ENCODE measurements around the gene HAGH.
A peak's percentile ranks its signal among the peaks of the same experiment; 100 is the strongest.

HAGH gene

GRCh38 chr16:1812732-1813163 is 13.9 kb downstream of the HAGH start:
- Histone ChIP-seq H3K27ac (ENCODE audit: low read length) (no peak overlapping the region), H3K79me2 (ENCODE audit: insufficient read depth, low read length) (no peaks in the 10 kb centered on the region), H3K4me3 (ENCODE audit: low read depth in 1 of 2, low read length in 2 of 2) (no peak overlapping the region), H2AFZ (ENCODE audit: low read depth, low read length) (no peak overlapping the region), H3K4me1 (ENCODE audit: insufficient read depth, low read length) (no peaks in the 10 kb centered on the region), H3K9me3 (ENCODE audit: insufficient read depth, low read length, severe bottlenecking) (no peaks in the 10 kb centered on the region), H4K20me1 (ENCODE audit: insufficient read depth, low read length) (no peaks in the 10 kb centered on the region), H3K27me3 (ENCODE audit: insufficient read depth, low read length, poor library complexity) (no peaks in the 10 kb centered on the region), H3K4me2 (ENCODE audit: insufficient read depth, low read length) (no peak overlapping the region), H3K36me3 (ENCODE audit: insufficient read depth, low read length) (peaks cover 62% of the 10 kb centered on the region), H3K9ac (ENCODE audit: low read depth, low read length) (no peak overlapping the region)
- ATAC-seq (ENCODE audit: insufficient read depth, low read depth), result 0 out of 3 replicates have a peak, but pooled peaks have one; percentile 42
- peak; percentile 28 for DNase-seq
- TF ChIP-seq CTCF (IDR thresholded peaks at IDR 0.05; ENCODE audit: borderline replicate concordance, extremely low read depth, low read length, poor library complexity, severe bottlenecking), result peak; percentile 36
- TF ChIP-seq EZH2 (IDR thresholded peaks at IDR 0.05; ENCODE audit: borderline replicate concordance, low read depth, low read length, severe bottlenecking), result no peak

- Histone ChIP-seq H3K27me3 (ENCODE audit: insufficient read depth, low read length, poor library complexity) (no peaks in the 10 kb centered on the region), H3K9ac (ENCODE audit: low read depth, low read length) (no peak overlapping the region), H3K36me3 (ENCODE audit: insufficient read depth, low read length) (peaks cover 55% of the 10 kb centered on the region), H3K4me3 (ENCODE audit: low read depth in 1 of 2, low read length in 2 of 2) (no peak overlapping the region), H3K27ac (ENCODE audit: low read length) (no peak overlapping the region), H3K4me1 (ENCODE audit: insufficient read depth, low read length) (no peaks in the 10 kb centered on the region), H4K20me1 (ENCODE audit: insufficient read depth, low read length) (no peaks in the 10 kb centered on the region), H3K79me2 (ENCODE audit: insufficient read depth, low read length) (no peaks in the 10 kb centered on the region), H3K4me2 (ENCODE audit: insufficient read depth, low read length) (no peak overlapping the region), H3K9me3 (ENCODE audit: insufficient read depth, low read length, severe bottlenecking) (no peaks in the 10 kb centered on the region), H2AFZ (ENCODE audit: low read depth, low read length) (no peak overlapping the region)
- no peak for TF ChIP-seq EZH2 (IDR thresholded peaks at IDR 0.05; ENCODE audit: borderline replicate concordance, low read depth, low read length, severe bottlenecking)
- TF ChIP-seq CTCF (IDR thresholded peaks at IDR 0.05; ENCODE audit: borderline replicate concordance, extremely low read depth, low read length, poor library complexity, severe bottlenecking), result no peak
- DNase-seq (no peak), ATAC-seq (ENCODE audit: insufficient read depth, low read depth) (no peak)
Observed at GRCh38 chr16:1810536-1810935, 16.1 kb downstream of the HAGH start.

- Histone ChIP-seq H3K27ac (ENCODE audit: low read length) (no peak overlapping the region), H3K36me3 (ENCODE audit: insufficient read depth, low read length) (peaks cover 51% of the 10 kb centered on the region), H4K20me1 (ENCODE audit: insufficient read depth, low read length) (no peaks in the 10 kb centered on the region), H3K9ac (ENCODE audit: low read depth, low read length) (no peak overlapping the region), H3K4me1 (ENCODE audit: insufficient read depth, low read length) (no peaks in the 10 kb centered on the region), H3K27me3 (ENCODE audit: insufficient read depth, low read length, poor library complexity) (no peaks in the 10 kb centered on the region), H3K4me2 (ENCODE audit: insufficient read depth, low read length) (no peak overlapping the region), H3K9me3 (ENCODE audit: insufficient read depth, low read length, severe bottlenecking) (no peaks in the 10 kb centered on the region), H3K4me3 (ENCODE audit: low read depth in 1 of 2, low read length in 2 of 2) (no peak overlapping the region), H2AFZ (ENCODE audit: low read depth, low read length) (no peak overlapping the region), H3K79me2 (ENCODE audit: insufficient read depth, low read length) (no peaks in the 10 kb centered on the region)
- no peak for DNase-seq
- TF ChIP-seq CTCF (IDR thresholded peaks at IDR 0.05; ENCODE audit: borderline replicate concordance, extremely low read depth, low read length, poor library complexity, severe bottlenecking), result no peak
- TF ChIP-seq EZH2 (IDR thresholded peaks at IDR 0.05; ENCODE audit: borderline replicate concordance, low read depth, low read length, severe bottlenecking), result no peak
- ATAC-seq (ENCODE audit: insufficient read depth, low read depth), result no peak
Observed at GRCh38 chr16:1810106-1810505, 16.5 kb downstream of the HAGH start.
